GM12892 (cell line): Measurements from ENCODE around the gene MTTP.

Source experiments
- DNase-seq: peaks from one replicate; pipeline ENCODE4 v3.0.0; 2011; ENCODE audit not compliant: insufficient read length
- FAIRE-seq: peaks from 2 replicates; lab custom pipeline; 2011; peaks lifted over from hg19 to GRCh38; lab: Jason Lieb, UNC
- POLR2A ChIP-seq: IDR thresholded peaks from 2 replicates; pipeline ENCODE4 v1.6.1; 2011; ENCODE audit warnings: low read depth, low read length, control low read depth
- POLR2AphosphoS5 ChIP-seq: IDR thresholded peaks from 2 replicates; pipeline ENCODE4 v1.6.1; 2011; ENCODE audit warnings: low read depth, low read length, control low read depth
- TAF1 ChIP-seq: IDR thresholded peaks from 2 replicates; pipeline ENCODE4 v1.6.1; 2011; ENCODE audit warnings: low read depth, mild to moderate bottlenecking, control low read depth, low read length, borderline replicate concordance

The MTTP gene

DNA sequence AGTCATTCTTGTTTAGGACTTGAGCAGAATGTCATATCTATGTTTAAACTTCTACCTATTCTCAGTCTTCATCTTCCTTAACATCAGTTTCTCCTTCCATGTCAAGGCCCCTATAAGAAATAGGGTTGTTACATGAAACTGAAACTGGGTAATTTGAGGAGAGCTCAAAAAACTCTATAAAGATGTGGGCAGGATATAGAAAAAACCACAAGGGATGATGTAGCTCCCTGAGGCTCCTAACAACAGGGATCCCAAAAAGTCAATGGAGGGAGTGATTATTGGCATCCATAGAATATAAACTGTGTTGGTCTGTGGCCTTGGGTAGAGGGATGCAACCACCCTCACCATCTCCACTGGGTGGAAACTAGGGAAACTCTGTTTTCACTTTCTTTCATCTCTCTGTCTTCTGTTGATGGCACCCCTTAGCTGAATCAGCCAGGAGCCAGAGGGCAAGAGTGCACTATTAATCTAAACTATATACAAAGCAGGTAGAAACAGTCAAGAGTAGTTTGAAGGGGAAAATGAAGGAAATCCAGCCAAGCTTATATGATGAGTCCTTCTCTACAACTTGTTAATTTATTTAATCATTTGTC lies 55.4 kb downstream of the MTTP start:
- DNase-seq (no peak), FAIRE-seq (no peak)
- TF ChIP-seq TAF1 (no peak), POLR2AphosphoS5 (no peak), POLR2A (no peak)

DNA sequence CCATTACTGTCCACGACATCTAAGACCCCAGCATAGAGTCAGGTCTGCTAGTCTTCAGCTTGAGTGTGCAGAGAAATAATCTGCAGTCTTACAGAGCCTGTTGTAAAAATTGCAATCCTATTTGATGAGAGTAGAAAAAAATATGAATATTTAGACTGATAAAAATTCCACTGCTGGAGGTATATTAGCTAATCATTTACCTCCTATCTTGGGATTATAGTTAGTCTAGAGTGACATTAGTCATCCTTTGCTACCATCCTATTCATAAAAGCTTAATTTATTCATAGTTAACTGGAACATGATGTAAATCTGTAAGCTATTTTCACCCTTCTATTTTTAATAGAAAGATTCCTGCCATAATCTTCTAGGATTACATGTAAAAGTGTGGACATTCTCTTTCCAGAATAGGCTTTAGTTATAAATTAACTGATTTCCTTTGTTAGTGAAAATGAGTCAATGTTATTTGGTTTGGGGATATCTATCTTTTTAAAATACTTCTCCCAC lies 56.3 kb downstream of the MTTP start:
- FAIRE-seq = no peak
- no peak for TF ChIP-seq POLR2AphosphoS5
- no peak for TF ChIP-seq TAF1
- TF ChIP-seq POLR2A = no peak
- no peak for DNase-seq

DNA sequence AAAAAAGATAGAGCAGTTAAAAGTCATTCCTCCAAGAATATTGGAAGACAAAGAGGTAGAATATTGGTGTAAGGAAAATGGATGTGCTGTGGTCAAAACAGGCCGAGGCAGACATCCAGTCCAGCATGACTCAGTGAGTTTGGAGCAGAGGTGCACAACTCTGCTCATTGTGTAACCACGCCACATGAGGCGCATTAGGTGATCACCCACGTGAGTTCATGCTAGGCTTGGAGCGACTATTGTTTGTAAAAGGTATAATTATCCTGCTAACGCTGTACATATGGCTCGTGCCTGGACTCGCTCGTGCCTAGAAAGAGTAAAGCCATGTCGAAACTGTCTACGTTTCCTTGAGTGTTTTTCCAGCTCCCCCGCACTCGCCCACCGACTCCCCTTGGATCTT lies 59.1 kb downstream of the MTTP start:
- DNase-seq = no peak
- TF ChIP-seq POLR2AphosphoS5 (no peak), TAF1 (no peak), POLR2A (no peak)
- FAIRE-seq = no peak

DNA sequence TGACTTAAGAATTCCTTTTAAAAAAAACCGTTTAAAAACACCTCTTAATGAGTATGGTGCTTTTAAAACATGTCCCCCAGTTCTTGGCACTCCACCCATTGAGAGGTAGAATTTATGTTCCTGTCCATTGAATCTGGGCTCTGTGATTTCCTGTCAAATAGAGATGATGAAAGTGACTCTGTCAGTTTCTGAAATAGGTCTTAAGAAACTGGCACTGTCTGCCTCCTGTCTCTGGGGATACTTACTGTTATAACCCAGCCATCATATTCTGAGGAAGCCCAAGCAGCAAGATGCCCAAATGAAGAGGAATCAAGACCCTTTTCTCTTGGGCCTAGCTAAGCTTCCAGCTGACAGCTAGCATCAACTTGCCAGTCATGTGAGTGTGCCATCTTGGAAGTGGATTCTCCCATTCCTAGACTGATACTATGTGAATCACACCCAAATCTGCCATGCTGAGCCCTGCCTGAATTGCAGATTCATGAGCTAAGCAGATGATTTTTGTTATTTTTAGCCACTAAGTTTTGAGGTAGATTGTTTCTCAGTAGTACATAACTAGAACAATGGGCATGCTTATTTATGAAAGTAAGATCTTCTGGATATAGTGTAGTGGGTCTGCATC lies 60.2 kb downstream of the MTTP start:
- DNase-seq (no peak), FAIRE-seq (no peak)
- TF ChIP-seq POLR2A (no peak), TAF1 (no peak), POLR2AphosphoS5 (no peak)

DNA sequence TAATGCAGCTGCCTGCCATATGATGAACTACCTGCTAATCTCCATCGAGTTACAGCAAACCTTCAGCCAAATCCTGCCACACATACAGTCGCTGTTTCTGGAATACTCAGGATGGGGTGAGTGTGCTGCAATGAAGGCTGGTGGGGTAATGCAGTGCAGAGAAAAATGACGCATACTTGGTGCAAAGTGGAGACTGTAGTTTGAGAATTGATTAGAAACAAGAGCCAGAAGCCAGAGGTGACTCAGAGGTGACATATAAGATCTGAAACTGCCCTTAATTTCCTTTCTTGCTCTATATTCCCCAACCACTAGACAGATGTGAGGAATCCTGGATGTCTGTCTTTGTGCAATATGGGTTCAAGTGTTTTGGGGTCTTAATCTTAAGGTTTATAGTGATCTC lies 61.0 kb downstream of the MTTP start:
- FAIRE-seq = no peak
- DNase-seq = no peak
- no peak for TF ChIP-seq POLR2A

DNA sequence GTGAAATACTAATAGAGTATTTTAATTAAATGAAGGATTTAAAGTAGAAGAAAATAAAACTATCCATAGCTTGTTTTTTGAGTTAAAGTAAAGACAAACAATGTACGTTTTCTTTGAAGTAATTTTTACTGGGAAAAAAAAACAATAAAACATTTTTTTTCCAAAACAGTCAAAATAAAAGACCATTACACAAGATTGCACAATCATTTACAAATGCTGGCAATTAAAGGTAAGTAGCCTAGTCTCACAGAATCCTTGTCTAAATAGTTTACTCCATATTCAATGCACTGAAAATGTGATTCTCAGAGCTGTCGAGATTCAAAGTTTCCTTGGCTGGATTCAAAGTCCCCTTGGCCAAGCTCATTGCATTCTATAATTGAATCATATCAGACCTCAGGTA lies 61.8 kb downstream of the MTTP start:
- TF ChIP-seq TAF1 = no peak
- no peak for TF ChIP-seq POLR2A
- TF ChIP-seq POLR2AphosphoS5 = no peak
- FAIRE-seq (no peak), DNase-seq (no peak)

DNA sequence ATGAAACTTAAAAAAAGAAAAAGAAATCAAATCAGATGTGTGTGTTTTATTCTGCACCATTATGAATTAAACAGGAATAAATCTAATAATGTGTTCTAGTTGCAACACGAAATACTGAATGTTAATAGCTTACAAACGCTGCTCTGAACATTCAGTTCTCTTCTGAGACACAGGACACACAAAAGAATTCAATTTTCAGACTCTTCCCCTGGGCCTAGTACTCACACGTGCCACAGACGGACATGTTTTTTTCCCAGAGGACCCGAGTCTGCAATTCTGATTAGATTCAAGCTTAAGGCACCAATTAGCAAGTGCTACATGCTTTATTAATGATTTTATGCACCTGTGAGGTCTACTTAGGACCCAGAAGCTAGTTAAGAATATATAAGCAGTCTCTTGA lies 62.5 kb downstream of the MTTP start:
- TF ChIP-seq POLR2A (no peak), TAF1 (no peak), POLR2AphosphoS5 (no peak)
- no peak for FAIRE-seq
- no peak for DNase-seq

DNA sequence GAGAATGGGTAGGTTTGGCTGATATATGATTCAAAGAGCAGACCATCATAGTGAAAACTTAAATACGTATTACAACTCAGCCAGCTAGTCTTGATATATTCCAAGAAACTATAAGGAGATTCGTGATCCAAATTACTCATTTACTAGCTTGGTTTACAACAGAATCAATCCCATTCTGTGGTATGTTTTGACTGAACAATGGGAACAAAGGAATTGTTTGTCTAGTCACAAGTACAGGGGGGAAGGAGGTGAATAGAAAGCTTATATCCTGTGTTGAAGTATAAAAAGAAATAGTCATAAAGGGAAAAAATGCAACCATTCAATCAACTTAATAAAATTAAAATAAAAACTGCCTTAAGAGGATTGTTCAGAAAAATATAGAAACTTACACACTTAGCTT lies 66.1 kb downstream of the MTTP start:
- peak; percentile 44 for FAIRE-seq
- TF ChIP-seq POLR2A (no peak), POLR2AphosphoS5 (no peak), TAF1 (no peak)
- no peak for DNase-seq

DNA sequence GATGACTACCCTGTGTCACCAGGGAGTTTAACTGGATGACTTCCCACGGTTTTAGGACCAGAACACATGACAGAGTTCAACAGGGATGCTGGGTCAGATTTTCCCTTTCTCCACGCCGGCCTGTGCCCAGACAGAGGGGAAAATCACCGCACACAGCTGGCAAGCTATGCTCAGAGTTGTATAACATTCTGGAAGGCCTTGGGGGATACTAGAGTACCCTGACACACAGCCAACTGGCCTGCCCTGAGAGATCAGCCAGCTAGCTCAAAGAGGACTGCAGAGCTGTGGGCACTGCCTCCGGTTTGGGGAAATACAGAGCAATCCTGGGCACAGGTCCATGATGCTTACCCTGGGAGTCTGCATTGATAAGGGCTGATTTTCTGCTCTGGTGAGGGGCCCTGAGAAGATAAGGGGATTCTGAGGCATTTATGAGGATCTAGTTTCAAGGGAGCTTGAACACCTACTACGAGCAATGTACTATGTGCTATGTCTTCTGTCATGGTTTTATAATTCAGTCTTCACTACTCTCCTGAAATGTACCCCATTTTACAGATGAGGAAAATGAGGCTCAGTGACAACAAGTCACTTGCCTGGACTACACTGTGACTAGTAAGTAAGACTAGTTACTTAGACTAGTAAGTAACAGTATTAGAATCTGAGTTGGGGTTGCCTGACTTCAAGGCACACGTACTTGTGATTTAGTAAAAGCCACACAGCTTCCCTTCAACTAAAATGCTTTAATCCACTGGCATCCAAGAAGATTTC lies 68.3 kb downstream of the MTTP start:
- FAIRE-seq = no peak

DNA sequence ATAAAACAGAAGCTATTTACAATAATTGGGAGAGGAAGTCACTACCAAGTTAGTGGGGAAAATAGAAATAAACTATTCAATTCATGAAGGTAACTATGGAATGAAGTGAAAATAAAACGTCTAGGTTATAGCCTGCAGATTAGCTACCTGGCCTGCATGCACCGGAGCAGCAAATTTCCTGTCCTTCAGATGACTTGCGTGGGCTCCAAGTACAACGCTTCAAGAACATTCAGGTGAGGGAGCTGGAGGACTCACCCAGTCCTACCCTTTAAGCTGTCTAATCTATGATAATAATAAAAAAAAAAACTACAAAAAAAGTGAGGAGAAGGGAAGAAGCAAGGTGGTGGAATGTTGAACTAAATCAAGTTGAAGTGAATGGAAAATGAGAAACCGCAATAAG lies 69.8 kb downstream of the MTTP start:
- TF ChIP-seq TAF1 (no peak), POLR2AphosphoS5 (no peak), POLR2A (no peak)
- DNase-seq = no peak
- FAIRE-seq = no peak

More for the DNA sequence above, 68.3 kb downstream of the MTTP start:
- no peak for DNase-seq
- no peak for TF ChIP-seq TAF1
- TF ChIP-seq POLR2A = no peak
- TF ChIP-seq POLR2AphosphoS5 = no peak

DNA sequence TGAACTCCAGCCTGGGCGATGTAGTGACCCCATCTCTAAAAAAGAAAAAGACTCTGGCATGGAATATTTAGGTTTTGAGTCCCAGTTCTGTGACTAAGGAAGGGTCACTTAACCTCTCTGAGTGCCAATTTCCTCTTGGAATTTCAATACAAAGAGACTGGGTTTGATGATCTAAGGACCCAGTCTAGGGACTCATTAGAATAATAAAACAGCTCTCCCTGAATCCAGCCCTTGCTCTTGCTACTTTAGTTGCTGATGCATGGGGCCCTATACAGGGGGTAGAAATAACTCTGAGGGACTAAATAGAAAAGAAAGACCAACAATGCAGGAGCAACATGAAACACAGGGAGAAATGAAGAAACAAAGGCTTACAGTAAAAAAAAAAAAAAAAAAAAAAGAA lies 70.4 kb downstream of the MTTP start:
- FAIRE-seq (no peak), DNase-seq (no peak)
- TF ChIP-seq TAF1 (no peak), POLR2A (no peak), POLR2AphosphoS5 (no peak)
